Fibroblast of the aortic adventitia (primary cell): ENCODE results near the gene YJEFN3. TPM values are rescaled to one million over a fixed set of nuclear protein-coding genes. Genes with fewer than 3 reads are reported as not detected.
A peak's percentile ranks its signal among the peaks of the same experiment; 100 is the strongest.

Source experiments
- DNase-seq: peaks from one replicate; pipeline ENCODE4 v3.0.0-alpha.2; 2010; ENCODE audit warnings: low read depth
- H3K4me3 ChIP-seq: 2 replicates; pipeline ENCODE4 v1.5.1; 2011; ENCODE audit warnings: low read depth, mild to moderate bottlenecking, control low read depth, low read length, moderate library complexity
- total RNA-seq: library from RNA; depleted of rRNA; stranded (reverse); fragments of >200 nt; gene quantifications from 2 replicates; pipeline ENCODE4 v1.2.3, GENCODE V29; 2012; ENCODE audit warnings: low replicate concordance
- TF ChIP-seq, protein P1 (sequence below): IDR thresholded peaks from 2 replicates; pipeline ENCODE4 v1.5.1; 2011; ENCODE audit warnings: mild to moderate bottlenecking, low read length, control low read depth, inconsistent platforms; ENCODE audit not compliant: insufficient read depth

Gene YJEFN3
- total RNA-seq, 1 donor, result 0.45 TPM

DNA sequence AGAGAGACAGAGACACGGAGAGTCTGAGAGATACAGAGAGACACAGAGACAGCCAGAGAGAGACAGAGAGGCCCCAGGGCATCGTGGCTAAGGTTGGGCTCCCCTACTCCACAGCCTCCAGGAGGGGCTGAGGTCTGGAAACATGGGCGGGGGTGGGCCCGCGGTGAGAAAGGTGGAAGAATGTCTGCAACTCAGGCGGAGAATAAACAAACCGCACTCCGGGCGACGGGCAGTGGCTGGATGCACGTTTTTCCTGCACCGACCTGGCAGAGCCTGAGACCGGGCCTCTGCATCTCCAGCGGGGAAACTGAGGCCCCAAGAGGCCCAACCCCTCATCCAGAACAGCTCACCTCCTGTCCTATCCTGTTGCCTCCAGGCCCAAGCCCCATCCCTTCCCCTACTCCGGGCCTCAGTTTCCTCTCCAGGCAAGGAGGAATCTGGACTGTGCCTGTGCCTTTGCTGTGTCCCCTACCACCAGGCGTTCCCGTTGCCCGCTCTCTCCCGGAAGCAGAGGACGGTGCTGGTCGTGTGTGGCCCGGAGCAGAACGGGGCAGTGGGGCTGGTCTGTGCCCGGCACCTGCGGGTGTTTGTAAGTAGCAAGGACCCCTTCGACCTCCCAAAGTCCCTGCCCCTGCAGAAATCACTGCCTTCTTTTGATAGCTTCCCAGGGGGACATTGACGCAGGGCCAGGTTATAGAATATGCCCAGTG lies 6.0 kb downstream of the YJEFN3 start:
- TF ChIP-seq, protein P1, sequence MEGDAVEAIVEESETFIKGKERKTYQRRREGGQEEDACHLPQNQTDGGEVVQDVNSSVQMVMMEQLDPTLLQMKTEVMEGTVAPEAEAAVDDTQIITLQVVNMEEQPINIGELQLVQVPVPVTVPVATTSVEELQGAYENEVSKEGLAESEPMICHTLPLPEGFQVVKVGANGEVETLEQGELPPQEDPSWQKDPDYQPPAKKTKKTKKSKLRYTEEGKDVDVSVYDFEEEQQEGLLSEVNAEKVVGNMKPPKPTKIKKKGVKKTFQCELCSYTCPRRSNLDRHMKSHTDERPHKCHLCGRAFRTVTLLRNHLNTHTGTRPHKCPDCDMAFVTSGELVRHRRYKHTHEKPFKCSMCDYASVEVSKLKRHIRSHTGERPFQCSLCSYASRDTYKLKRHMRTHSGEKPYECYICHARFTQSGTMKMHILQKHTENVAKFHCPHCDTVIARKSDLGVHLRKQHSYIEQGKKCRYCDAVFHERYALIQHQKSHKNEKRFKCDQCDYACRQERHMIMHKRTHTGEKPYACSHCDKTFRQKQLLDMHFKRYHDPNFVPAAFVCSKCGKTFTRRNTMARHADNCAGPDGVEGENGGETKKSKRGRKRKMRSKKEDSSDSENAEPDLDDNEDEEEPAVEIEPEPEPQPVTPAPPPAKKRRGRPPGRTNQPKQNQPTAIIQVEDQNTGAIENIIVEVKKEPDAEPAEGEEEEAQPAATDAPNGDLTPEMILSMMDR, result no peak
- no peak for DNase-seq
- no peak overlapping the region for H3K4me3 ChIP-seq

DNA sequence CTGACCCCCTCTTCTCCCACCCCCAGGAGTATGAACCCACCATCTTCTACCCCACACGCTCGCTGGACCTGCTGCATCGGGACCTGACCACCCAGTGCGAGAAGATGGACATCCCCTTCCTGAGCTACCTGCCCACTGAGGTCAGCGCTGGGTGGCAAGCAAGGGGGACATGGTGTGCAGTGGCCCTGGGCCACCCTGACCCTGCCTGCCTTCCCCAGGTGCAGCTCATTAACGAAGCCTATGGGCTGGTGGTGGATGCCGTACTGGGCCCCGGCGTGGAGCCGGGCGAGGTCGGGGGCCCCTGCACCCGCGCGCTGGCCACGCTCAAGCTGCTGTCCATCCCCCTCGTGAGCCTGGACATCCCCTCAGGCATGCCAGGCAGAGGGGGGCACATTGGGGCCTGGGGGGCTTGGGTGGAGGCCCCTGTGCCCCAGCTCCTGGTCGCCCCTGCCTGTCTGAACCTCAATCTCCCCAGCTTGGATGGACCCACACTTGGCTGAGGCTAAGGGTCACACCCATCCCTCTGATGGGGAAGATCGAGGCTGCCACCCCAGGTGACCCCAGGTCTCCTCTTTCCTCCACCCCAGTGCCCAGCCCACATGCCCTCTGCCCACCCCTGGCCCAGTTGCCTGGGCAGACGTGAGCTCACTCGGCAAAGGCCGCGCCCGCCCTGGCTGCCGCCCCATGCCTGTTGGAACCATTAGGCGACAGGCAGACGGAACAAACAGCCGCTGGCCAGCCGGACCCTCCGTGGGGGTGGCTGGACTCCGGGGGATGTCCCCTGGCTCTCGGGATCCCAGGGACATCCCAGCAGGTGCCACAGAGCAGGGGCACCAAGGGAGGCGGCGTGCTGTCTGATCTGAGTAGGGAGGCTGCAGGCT lies 6.8 kb downstream of the YJEFN3 start:
- TF ChIP-seq, protein P1, result no peak
- no peak for DNase-seq
- H3K4me3 ChIP-seq, result no peak overlapping the region

DNA sequence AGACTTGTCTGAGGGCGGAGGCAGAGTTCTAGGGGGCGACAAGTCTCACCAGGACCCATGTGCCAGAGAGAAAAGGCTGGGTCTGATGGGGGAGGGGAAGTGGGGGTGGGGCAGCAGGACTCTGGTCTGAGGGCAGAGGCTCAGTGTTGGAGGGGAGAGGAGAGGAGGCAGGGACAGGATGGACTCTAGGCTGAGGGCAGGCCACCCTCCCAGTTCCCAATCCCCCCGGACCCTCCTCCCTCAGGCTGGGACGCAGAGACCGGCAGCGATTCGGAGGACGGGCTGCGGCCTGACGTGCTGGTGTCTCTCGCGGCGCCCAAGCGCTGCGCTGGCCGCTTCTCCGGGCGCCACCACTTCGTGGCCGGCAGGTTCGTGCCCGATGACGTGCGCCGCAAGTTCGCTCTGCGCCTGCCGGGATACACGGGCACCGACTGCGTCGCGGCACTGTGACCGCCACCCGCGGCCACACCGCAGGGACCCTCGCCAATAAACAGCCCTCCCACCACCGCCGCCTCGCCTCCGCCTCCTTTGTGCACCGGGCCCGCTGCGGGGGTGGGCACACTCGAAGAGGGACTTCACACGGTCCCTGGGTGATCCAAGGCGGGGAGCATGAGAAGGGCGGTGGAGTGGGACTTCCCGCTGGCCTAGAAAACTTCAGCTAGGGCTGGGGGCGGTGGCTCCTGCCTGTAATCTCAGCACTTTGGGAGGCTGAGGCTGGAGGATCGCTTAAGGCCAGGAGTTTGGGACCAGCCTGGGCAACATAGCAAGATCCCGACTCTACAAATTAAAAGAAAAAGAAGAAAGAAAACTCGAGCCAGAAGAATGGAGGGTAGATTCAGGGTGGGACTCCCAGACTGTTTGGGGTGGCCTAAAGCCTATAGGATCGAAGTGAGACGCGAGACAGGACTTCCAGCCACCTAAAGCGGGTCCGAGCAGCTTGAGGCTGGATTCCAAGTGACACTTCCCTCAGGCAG lies 8.7 kb downstream of the YJEFN3 start:
- no peak overlapping the region for H3K4me3 ChIP-seq
- no peak for DNase-seq

DNA sequence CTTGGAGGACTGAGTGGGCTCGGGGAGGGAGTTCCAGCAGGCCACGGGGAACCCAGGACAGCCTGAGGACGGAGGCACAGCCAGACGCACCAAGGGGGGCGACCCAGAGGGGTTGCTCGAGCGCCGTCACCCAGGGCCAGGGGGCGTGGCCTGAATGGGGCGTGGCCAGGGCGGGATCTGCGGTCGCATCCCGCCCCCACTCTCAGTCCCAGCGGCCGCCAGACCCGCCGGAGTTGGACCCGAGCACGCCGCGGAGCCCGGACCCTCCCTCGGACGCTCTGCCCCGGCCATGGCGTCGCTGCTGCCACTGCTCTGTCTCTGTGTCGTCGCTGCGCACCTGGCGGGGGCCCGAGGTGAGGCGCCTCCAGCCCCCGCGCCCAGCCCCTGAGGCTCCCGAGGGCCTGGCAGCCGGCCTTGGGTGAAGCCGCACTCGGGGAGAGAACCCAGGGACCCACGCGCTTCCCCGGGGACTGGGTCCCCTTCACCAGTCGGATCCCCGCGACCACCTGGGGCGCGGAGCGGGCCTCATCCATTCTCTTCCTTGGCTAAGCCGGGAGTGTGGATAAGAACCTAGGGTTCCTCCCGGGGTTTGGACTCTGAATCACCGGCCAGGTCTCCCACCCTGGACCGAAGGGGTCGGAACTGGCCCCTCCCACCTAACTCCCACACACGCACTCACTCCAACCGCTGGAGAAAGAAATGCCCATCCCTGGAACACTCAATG lies 9.5 kb downstream of the YJEFN3 start, which contains the start of gene CILP2:
CILP2 (plus strand) TSS at position 205 of the 724 bp plus-strand sequence; CDS start at position 290, 85 bp downstream.
- DNase-seq, result no peak
- H3K4me3 ChIP-seq, result peak within 1 kb of the TSS; percentile 17
- TF ChIP-seq, protein P1, result no peak

More for the DNA sequence above, 8.7 kb downstream of the YJEFN3 start:
- TF ChIP-seq, protein P1, result no peak

DNA sequence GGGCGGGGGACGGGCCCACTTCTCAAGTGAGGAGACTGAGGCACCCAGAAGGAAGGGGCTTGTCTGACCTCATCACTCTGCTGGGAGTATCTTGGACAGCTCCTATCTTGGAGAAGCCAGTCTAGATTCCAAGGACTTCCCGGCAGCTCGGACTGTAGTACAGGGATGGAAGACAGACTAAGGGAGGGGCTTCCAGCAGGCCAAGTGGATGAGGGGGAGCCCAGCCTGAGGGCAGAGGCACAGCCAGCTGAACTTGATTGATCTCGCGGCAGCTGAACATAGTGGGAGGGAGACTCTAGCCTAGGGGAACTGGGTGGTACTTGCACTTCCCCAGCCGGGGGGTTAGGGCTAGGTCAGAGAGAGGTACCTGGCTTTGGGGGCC lies 10.1 kb downstream of the YJEFN3 start:
- H3K4me3 ChIP-seq, result no peak overlapping the region
- no peak for DNase-seq
- TF ChIP-seq, protein P1, result no peak
